GM19397 (cell line): ENCODE results near the gene ACP3.
"Not testable (repeated sequence)": the region's sequence is repeated elsewhere in the genome, so short reads cannot be mapped to it uniquely, and the experiment has no call there.

Experiments
- ATAC-seq: cut with Tn5 transposase; IDR thresholded peaks from one replicate; pipeline ENCODE4 v1.9.1; 2021; ENCODE audit warnings: mild to moderate bottlenecking, moderate library complexity; ENCODE audit not compliant: unreplicated experiment

The ACP3 gene

GRCh38 chr3:132354916-132355702 lies 37.9 kb downstream of the ACP3 start:
- ATAC-seq, result no peak

GRCh38 chr3:132356568-132356967 lies 39.4 kb downstream of the ACP3 start:
- no peak for ATAC-seq

- no peak for ATAC-seq
These were observed 43.5 kb downstream of the ACP3 start for GRCh38 chr3:132360717-132361116.

- no peak for ATAC-seq
These were observed 45.1 kb downstream of the ACP3 start for GRCh38 chr3:132362329-132362728.

- no peak for ATAC-seq
These were observed 51.3 kb downstream of the ACP3 start for GRCh38 chr3:132368515-132368914.

GRCh38 chr3:132368962-132369361 lies 51.8 kb downstream of the ACP3 start:
- ATAC-seq, result no peak

- ATAC-seq, result not testable (repeated sequence)
These were observed 59.7 kb downstream of the ACP3 start for GRCh38 chr3:132376945-132377354.

- no peak for ATAC-seq
These were observed 61.0 kb downstream of the ACP3 start for GRCh38 chr3:132378048-132378762.

GRCh38 chr3:132378846-132379245 lies 61.6 kb downstream of the ACP3 start:
- ATAC-seq, result no peak

- no peak for ATAC-seq
These were observed 63.7 kb downstream of the ACP3 start for GRCh38 chr3:132380920-132381319.

GRCh38 chr3:132381348-132381944 lies 64.2 kb downstream of the ACP3 start:
- ATAC-seq, result no peak

GRCh38 chr3:132382267-132382666 lies 65.1 kb downstream of the ACP3 start:
- ATAC-seq, result no peak

- ATAC-seq, result no peak
These were observed 65.5 kb downstream of the ACP3 start for GRCh38 chr3:132382688-132383194.

GRCh38 chr3:132386259-132386658 lies 69.1 kb downstream of the ACP3 start:
- no peak for ATAC-seq

- not testable (repeated sequence) for ATAC-seq
These were observed 75.5 kb downstream of the ACP3 start for GRCh38 chr3:132392675-132393074.

- ATAC-seq, result no peak
These were observed 77.1 kb downstream of the ACP3 start for GRCh38 chr3:132394320-132394719.

GRCh38 chr3:132395126-132395525 lies 77.9 kb downstream of the ACP3 start:
- ATAC-seq, result no peak

- no peak for ATAC-seq
These were observed 79.0 kb downstream of the ACP3 start for GRCh38 chr3:132396255-132396654.

- ATAC-seq, result not testable (repeated sequence)
These were observed 79.6 kb downstream of the ACP3 start for GRCh38 chr3:132396776-132397175.

- ATAC-seq, result no peak
These were observed 82.1 kb downstream of the ACP3 start for GRCh38 chr3:132399054-132399929.

GRCh38 chr3:132401255-132401654 lies 84.0 kb downstream of the ACP3 start:
- ATAC-seq, result no peak
